GM12878 (cell line): ENCODE results near the gene EML1.

Experiments
- CTCF ChIP-seq, 3 experiments: IDR thresholded peaks in 2 of 3; conservative IDR thresholded peaks in 1 of 3; 2 replicates each; pipeline ENCODE4 v1.5.1; 2011; ENCODE audit warnings: low read depth in 3 of 3, low read length in 3 of 3, mild to moderate bottlenecking in 3 of 3, control low read depth in 2 of 3, moderate library complexity in 2 of 3, inconsistent platforms in 1 of 3, mixed read lengths in 1 of 3; ENCODE audit not compliant: control insufficient read depth in 2 of 3, insufficient read depth in 1 of 3; ENCODE audit errors: extremely low read depth in 1 of 3
- EP300 ChIP-seq, 2 experiments: fragments of 150-350 bp in 1 of 2; IDR thresholded peaks; 2 replicates each; pipeline ENCODE4 v1.6.1; 2011 to 2012; ENCODE audit warnings: low read depth in 2 of 2, low read length in 2 of 2, borderline replicate concordance in 1 of 2, improper control_type of control experiment in 1 of 2, inconsistent platforms in 1 of 2; ENCODE audit not compliant: control insufficient read depth in 1 of 2
- HDAC2 ChIP-seq: fragments of 200-600 bp; sonication (generic); IDR thresholded peaks from 2 replicates; pipeline ENCODE4 v1.6.1; 2017
- POLR2A ChIP-seq: IDR thresholded peaks from 2 replicates; pipeline ENCODE4 v1.6.1; 2011; ENCODE audit warnings: low read depth, mild to moderate bottlenecking, low read length
- USF1 ChIP-seq: IDR thresholded peaks from 2 replicates; pipeline ENCODE4 v1.6.1; 2011; ENCODE audit warnings: borderline replicate concordance, low read depth, mild to moderate bottlenecking, moderate library complexity, mixed read lengths, low read length; ENCODE audit not compliant: insufficient read depth; ENCODE audit errors: extremely low read length
- ZNF622 ChIP-seq: fragments of 450-650 bp; IDR thresholded peaks from 2 replicates; pipeline ENCODE4 v1.6.1; 2017; ENCODE audit warnings: mild to moderate bottlenecking, inconsistent platforms

GRCh38 chr14:99873653-99874052, 80.4 kb downstream of the EML1 start:
- no peak for TF ChIP-seq CTCF (IDR thresholded peaks at IDR 0.05 in 2 of 3, conservative IDR thresholded peaks at IDR 0.05 in 1 of 3; ENCODE audit: control insufficient read depth in 2 of 3, extremely low read depth in 1 of 3, insufficient read depth in 1 of 3, low read depth in 3 of 3, low read length in 3 of 3)
- TF ChIP-seq EP300 (IDR thresholded peaks at IDR 0.05; ENCODE audit: borderline replicate concordance in 1 of 2, control insufficient read depth in 1 of 2, low read depth in 2 of 2, low read length in 2 of 2): no peak
- TF ChIP-seq HDAC2: no peak
- TF ChIP-seq POLR2A: no peak
- no peak for TF ChIP-seq ZNF622
- TF ChIP-seq USF1: no peak
